GM18520 (cell line): ENCODE measurements around the gene KDM8.
A peak's percentile ranks its signal among the peaks of the same experiment; 100 is the strongest.

Source experiments
- ATAC-seq: cut with Tn5 transposase; IDR thresholded peaks from one replicate; pipeline ENCODE4 v1.9.1; 2021; ENCODE audit not compliant: unreplicated experiment

KDM8 gene

GRCh38 chr16:27228621-27229501, 25.5 kb downstream of the KDM8 start:
- ATAC-seq: no peak

GRCh38 chr16:27229891-27230470, 26.7 kb downstream of the KDM8 start:
- ATAC-seq: no peak

- no peak for ATAC-seq
Observed at GRCh38 chr16:27230562-27231001, 27.3 kb downstream of the KDM8 start.

- ATAC-seq: no peak
Observed at GRCh38 chr16:27231692-27232060, 28.4 kb downstream of the KDM8 start.

GRCh38 chr16:27232061-27232900, 29.0 kb downstream of the KDM8 start:
- ATAC-seq: no peak

- ATAC-seq: no peak
Observed at GRCh38 chr16:27232901-27233625, 29.7 kb downstream of the KDM8 start.

GRCh38 chr16:27233731-27234130, 30.4 kb downstream of the KDM8 start:
- ATAC-seq: no peak

GRCh38 chr16:27234171-27234570, 30.8 kb downstream of the KDM8 start:
- no peak for ATAC-seq

- ATAC-seq: no peak
Observed at GRCh38 chr16:27234603-27235002, 31.3 kb downstream of the KDM8 start.

- ATAC-seq: no peak
Observed at GRCh38 chr16:27235055-27235937, 32.0 kb downstream of the KDM8 start.

- ATAC-seq: no peak
Observed at GRCh38 chr16:27235938-27236245, 32.6 kb downstream of the KDM8 start.

GRCh38 chr16:27236635-27237218, 33.4 kb downstream of the KDM8 start:
- ATAC-seq: no peak

- ATAC-seq: peak; percentile 72
Observed at GRCh38 chr16:27237219-27238015, 34.1 kb downstream of the KDM8 start.

GRCh38 chr16:27238016-27238587, 34.8 kb downstream of the KDM8 start:
- ATAC-seq: no peak

GRCh38 chr16:27238591-27238990, 35.3 kb downstream of the KDM8 start:
- ATAC-seq: no peak

GRCh38 chr16:27239026-27239425, 35.7 kb downstream of the KDM8 start:
- ATAC-seq: no peak

GRCh38 chr16:27239906-27240655, 36.8 kb downstream of the KDM8 start:
- no peak for ATAC-seq

- ATAC-seq: no peak
Observed at GRCh38 chr16:27240948-27241531, 37.7 kb downstream of the KDM8 start.
